ENCODE data around the gene PCNT. TPM values are rescaled to one million over a fixed set of nuclear protein-coding genes. Genes with fewer than 3 reads are reported as not detected.
A peak's percentile ranks its signal among the peaks of the same experiment; 100 is the strongest.

PCNT gene
- total and polyA plus RNA-seq, 9 of the 15 experiments (the other 6 are each of a cell fraction or from before 2014, with no cell fraction given): 9.1 to 53.5 (median 31.3) TPM

DNA sequence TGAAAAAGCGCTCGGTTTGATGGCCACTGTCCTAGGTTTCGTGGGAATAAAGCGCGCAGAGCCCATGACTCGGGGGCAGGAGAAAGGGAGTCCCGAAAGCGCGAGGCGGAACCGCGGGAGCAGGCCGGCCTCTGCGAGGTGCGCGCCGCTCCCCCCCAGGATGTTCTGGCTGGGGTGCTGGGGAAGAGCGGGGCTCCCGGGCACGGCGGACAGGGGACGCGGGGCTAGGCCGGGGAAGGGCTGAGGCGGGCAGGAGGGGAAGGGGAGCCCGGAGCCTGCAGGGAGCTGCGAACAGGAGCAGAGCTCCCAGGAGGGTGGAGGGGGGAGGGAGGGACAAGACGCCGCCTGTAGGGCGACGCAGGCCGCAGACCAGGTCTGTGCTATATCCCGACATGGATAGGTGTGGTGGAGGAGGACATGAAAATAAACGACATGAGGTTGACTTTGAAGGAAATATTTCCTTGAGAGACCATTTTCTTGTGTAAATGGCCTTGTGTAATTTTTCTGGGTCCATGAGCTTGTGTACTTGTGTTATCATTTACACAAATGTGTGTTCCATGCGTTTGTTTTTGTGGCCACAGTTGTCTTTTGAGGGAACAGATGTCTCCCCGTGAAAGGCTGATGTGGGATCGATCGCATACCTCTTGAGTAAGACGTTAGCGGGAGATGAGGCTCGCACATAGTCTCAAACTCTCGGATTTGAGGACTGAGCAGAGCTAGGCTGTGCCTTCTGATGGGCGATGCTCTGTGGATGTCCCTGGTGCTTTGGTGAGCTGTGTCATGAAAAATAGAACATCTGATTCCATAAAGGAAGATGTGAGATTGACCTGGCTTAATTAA lies 1.3 kb downstream of the PCNT start:
- peak overlapping the region; percentile 67 to 94 for H3K9ac ChIP-seq (ENCODE audit: insufficient read depth in 1 of 2, low read depth in 2 of 2, low read length in 2 of 2)
- peaks cover 51% of the 10 kb centered on the region for H3K36me3 ChIP-seq (ENCODE audit: control insufficient read depth, insufficient read depth, low read length)
- in situ Hi-C loops (cut with MboI) (no loop called here), intact Hi-C loops (cut with micrococcal nuclease) (loop anchor here (2.0 kb wide), 1 partner anchor 96 kb away; the partner anchor contains the start of gene LSS)
- peak; percentile 59 to 89 (median 74) for DNase-seq (ENCODE audit: extremely low read depth in 1 of 4, low spot score in 3 of 4)
- ChIA-PET POLR2A (interaction anchor here (0.6 to 2.1 kb wide), 18 partner anchors 9 to 311 kb away, joined by 3 to 13 read pairs (median 3); partner anchors contain the start of gene MCM3AP), CTCF (ENCODE audit: low intra/inter-chr PET ratio) (interaction anchor here (1.1 kb wide), 1 partner anchor 100 kb away, joined by 4 read pairs; no protein-coding TSS in a partner anchor)
- no peaks in the 10 kb centered on the region for H3K27me3 ChIP-seq (ENCODE audit: control insufficient read depth in 2 of 2, insufficient read depth in 2 of 2, low read length in 2 of 2)
- peak overlapping the region; percentile 92 for H3K4me2 ChIP-seq (ENCODE audit: insufficient read depth, low read length)
- H3K27ac ChIP-seq (ENCODE audit: extremely low read depth, low read depth, low read length): peak overlapping the region; percentile 84
- peak; percentile 69 for FAIRE-seq
- peak; percentile 66 for ATAC-seq
- peaks cover 81% of the 10 kb centered on the region for H3K79me2 ChIP-seq (ENCODE audit: control insufficient read depth, insufficient read depth, low read length)
- H2AFZ ChIP-seq (ENCODE audit: low read depth, low read length): peak overlapping the region; percentile 73
- peaks cover 19% of the 10 kb centered on the region for H4K20me1 ChIP-seq (replicated peaks; ENCODE audit: control insufficient read depth, insufficient read depth, low read length)
- BruUV-seq (replicated peaks): no TSS peak
- H3K4me3 ChIP-seq: peak overlapping the region; percentile 89
- 2% methylated on average over 32 of the region's 43 CpGs for WGBS (ENCODE audit: insufficient coverage, low coverage, missing lambda C conversion rate)
- no peaks in the 10 kb centered on the region for H3K9me1 ChIP-seq (ENCODE audit: control insufficient read depth, insufficient read depth, low read length)
- peaks cover 23 to 45% of the 10 kb centered on the region in 2 experiments; a peak in 4 of 5 replicates for H3K4me1 ChIP-seq (replicated peaks in 1 of 2; ENCODE audit: control insufficient read depth in 2 of 2, insufficient read depth in 2 of 2, low read length in 2 of 2)
- H3K9me3 ChIP-seq (replicated peaks; ENCODE audit: control insufficient read depth, insufficient read depth, low read depth, low read length): no peaks in the 10 kb centered on the region
- TF ChIP-seq HDAC1 (IDR thresholded peaks at IDR 0.05): peak in 1 of 2 experiments; percentile 39; a peak in 2 of 4 replicates
- no peak for TF ChIP-seq ZNF644 (tag; IDR thresholded peaks at IDR 0.05; ENCODE audit: low read depth)
- TF ChIP-seq HOXB6 (CRISPR knock-in tag; IDR thresholded peaks at IDR 0.05; ENCODE audit: borderline replicate concordance): no peak
- TF ChIP-seq JUN (IDR thresholded peaks at IDR 0.05; ENCODE audit: borderline replicate concordance, low read depth, low read length): no peak
- TF ChIP-seq JUN (CRISPR knock-in tag; IDR thresholded peaks at IDR 0.05; ENCODE audit: borderline replicate concordance): no peak
- TF ChIP-seq HNRNPLL (IDR thresholded peaks at IDR 0.05; ENCODE audit: low read depth, low read length, poor library complexity, severe bottlenecking): peak; percentile 33
- TF ChIP-seq ZNF778 (CRISPR knock-in tag; IDR thresholded peaks at IDR 0.05): no peak
- TF ChIP-seq, protein P1, sequence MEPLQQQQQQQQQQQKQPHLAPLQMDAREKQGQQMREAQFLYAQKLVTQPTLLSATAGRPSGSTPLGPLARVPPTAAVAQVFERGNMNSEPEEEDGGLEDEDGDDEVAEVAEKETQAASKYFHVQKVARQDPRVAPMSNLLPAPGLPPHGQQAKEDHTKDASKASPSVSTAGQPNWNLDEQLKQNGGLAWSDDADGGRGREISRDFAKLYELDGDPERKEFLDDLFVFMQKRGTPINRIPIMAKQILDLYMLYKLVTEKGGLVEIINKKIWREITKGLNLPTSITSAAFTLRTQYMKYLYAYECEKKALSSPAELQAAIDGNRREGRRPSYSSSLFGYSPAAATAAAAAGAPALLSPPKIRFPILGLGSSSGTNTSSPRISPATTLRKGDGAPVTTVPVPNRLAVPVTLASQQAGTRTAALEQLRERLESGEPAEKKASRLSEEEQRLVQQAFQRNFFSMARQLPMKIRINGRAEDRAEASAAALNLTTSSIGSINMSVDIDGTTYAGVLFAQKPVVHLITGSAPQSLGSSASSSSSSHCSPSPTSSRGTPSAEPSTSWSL (CRISPR knock-in tag; IDR thresholded peaks at IDR 0.05; ENCODE audit: borderline replicate concordance): no peak
- no peak for TF ChIP-seq ZNF282 (CRISPR knock-in tag; IDR thresholded peaks at IDR 0.05)
- TF ChIP-seq GATAD2B (IDR thresholded peaks at IDR 0.05; ENCODE audit: borderline replicate concordance): no peak
- TF ChIP-seq, protein P2, sequence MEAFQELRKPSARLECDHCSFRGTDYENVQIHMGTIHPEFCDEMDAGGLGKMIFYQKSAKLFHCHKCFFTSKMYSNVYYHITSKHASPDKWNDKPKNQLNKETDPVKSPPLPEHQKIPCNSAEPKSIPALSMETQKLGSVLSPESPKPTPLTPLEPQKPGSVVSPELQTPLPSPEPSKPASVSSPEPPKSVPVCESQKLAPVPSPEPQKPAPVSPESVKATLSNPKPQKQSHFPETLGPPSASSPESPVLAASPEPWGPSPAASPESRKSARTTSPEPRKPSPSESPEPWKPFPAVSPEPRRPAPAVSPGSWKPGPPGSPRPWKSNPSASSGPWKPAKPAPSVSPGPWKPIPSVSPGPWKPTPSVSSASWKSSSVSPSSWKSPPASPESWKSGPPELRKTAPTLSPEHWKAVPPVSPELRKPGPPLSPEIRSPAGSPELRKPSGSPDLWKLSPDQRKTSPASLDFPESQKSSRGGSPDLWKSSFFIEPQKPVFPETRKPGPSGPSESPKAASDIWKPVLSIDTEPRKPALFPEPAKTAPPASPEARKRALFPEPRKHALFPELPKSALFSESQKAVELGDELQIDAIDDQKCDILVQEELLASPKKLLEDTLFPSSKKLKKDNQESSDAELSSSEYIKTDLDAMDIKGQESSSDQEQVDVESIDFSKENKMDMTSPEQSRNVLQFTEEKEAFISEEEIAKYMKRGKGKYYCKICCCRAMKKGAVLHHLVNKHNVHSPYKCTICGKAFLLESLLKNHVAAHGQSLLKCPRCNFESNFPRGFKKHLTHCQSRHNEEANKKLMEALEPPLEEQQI (IDR thresholded peaks at IDR 0.05): no peak
- no peak for TF ChIP-seq ZNF165 (CRISPR knock-in tag; IDR thresholded peaks at IDR 0.05; ENCODE audit: borderline replicate concordance)
